HCT116 (cell line): ENCODE data around the gene PLEKHN1.

ENCODE experiments used
- CTCF ChIP-seq, 3 experiments: fragments of 200-600 bp in 1 of 3; sonication (generic) in 1 of 3; IDR thresholded peaks in 2 of 3; conservative IDR thresholded peaks in 1 of 3; 2 replicates each; pipeline ENCODE4 v1.5.1; 2012 to 2017; ENCODE audit warnings: low read depth in 2 of 3, low read length in 2 of 3, antibody characterized with exemption in 1 of 3, borderline replicate concordance in 1 of 3, control low read depth in 1 of 3, mild to moderate bottlenecking in 1 of 3, mixed read lengths in 1 of 3, mixed run types in 1 of 3, moderate library complexity in 1 of 3; ENCODE audit not compliant: insufficient read depth in 1 of 3
- MAX ChIP-seq: IDR thresholded peaks from 2 replicates; pipeline ENCODE4 v1.6.1; 2012
- ZBTB33 ChIP-seq: IDR thresholded peaks from 2 replicates; pipeline ENCODE4 v1.6.1; 2011; ENCODE audit warnings: mild to moderate bottlenecking, low read length, moderate library complexity; ENCODE audit not compliant: insufficient replicate concordance; ENCODE audit errors: extremely low read depth

GRCh38 chr1:924656-925560 is 41.4 kb upstream of the PLEKHN1 start:
- TF ChIP-seq CTCF (IDR thresholded peaks at IDR 0.05 in 2 of 3, conservative IDR thresholded peaks at IDR 0.05 in 1 of 3; ENCODE audit: borderline replicate concordance in 1 of 3, insufficient read depth in 1 of 3, low read depth in 2 of 3, low read length in 2 of 3) (no peak), ZBTB33 (no peak), MAX (peak; percentile 62; the same call in 1 of the 2 replicates)
